B cell (primary cell): ENCODE measurements around the gene REN. TPM values are rescaled to one million over a fixed set of nuclear protein-coding genes. Genes with fewer than 3 reads are reported as not detected.

ENCODE experiments used
- ATAC-seq: fragments of 200-7000 bp; cut with Tn5 transposase; one replicate; pipeline ENCODE4 v1.10.0; 2021; ENCODE audit warnings: low read depth, mild to moderate bottlenecking, moderate number of reproducible peaks, moderate library complexity
- CTCF ChIA-PET: fragments of 350-600 bp; sonication (Branson Sonifier 250); formaldehyde crosslinking; loops from one replicate; lab custom pipeline; 2021; ENCODE audit warnings: antibody characterized with exemption, inconsistent platforms; lab: Charles Lee
- POLR2A ChIA-PET: fragments of 350-600 bp; sonication (Branson Sonifier 250); formaldehyde crosslinking; loops from one replicate; lab custom pipeline; 2021; ENCODE audit warnings: antibody characterized with exemption; lab: Charles Lee
- DNase-seq: peaks from one replicate; pipeline ENCODE4 v3.0.0; 2013
- H2AFZ ChIP-seq: 2 replicates; pipeline ENCODE4 v1.6.1; 2012; ENCODE audit warnings: mild to moderate bottlenecking, low read depth, low read length; ENCODE audit not compliant: insufficient read depth, poor library complexity, severe bottlenecking
- H3K27ac ChIP-seq, 2 donors: 1 replicate in 1 of 2; 2 replicates in 1 of 2; pipeline ENCODE4 v1.5.1; 2012 to 2013; ENCODE audit warnings: low read length in 2 of 2, mild to moderate bottlenecking in 2 of 2, moderate library complexity in 1 of 2
- H3K27me3 ChIP-seq, 4 experiments: fragments of 200-600 bp in 1 of 4; sonication (generic) in 1 of 4; replicated peaks in 1 of 4; 1 replicate in 2 of 4; 2 replicates in 2 of 4; pipeline versions ENCODE4 v1.6.1 to v1.7.0; 2013 to 2016; ENCODE audit warnings: low read length in 3 of 4, mild to moderate bottlenecking in 2 of 4, mixed read lengths in 1 of 4, moderate library complexity in 1 of 4; ENCODE audit not compliant: insufficient read depth in 4 of 4, control insufficient read depth in 3 of 4; ENCODE audit errors: control extremely low read depth in 1 of 4
- H3K36me3 ChIP-seq, 2 experiments: replicated peaks in 1 of 2; 1 replicate in 1 of 2; 2 replicates in 1 of 2; pipeline versions ENCODE4 v1.6.1 to v1.7.1; 2013; ENCODE audit warnings: low read length in 1 of 2; ENCODE audit not compliant: insufficient read depth in 2 of 2, control insufficient read depth in 1 of 2; ENCODE audit errors: control extremely low read depth in 1 of 2, extremely low read depth in 1 of 2
- H3K4me1 ChIP-seq, 2 donors: fragments of 200-600 bp in 1 of 2; sonication (generic) in 1 of 2; 1 replicate in 1 of 2; 2 replicates in 1 of 2; pipeline versions ENCODE4 v1.5.1 to v1.6.1; 2013 to 2017; ENCODE audit warnings: low read length in 2 of 2; ENCODE audit not compliant: control insufficient read depth in 2 of 2, insufficient read depth in 2 of 2
- H3K4me2 ChIP-seq: replicated peaks from 2 replicates; pipeline ENCODE3; 2012; ENCODE audit warnings: mild to moderate bottlenecking, low read depth, low read length; ENCODE audit not compliant: poor library complexity, severe bottlenecking
- H3K4me3 ChIP-seq, 5 experiments: fragments of 200-600 bp in 1 of 5; sonication (generic) in 1 of 5; 1 replicate in 3 of 5; 2 replicates in 2 of 5; pipeline versions ENCODE4 v1.5.1 to v1.7.0; 2011 to 2016; ENCODE audit warnings: low read length in 4 of 5, mild to moderate bottlenecking in 4 of 5, low read depth in 2 of 5, control low read depth in 1 of 5, moderate library complexity in 1 of 5; ENCODE audit not compliant: insufficient read depth in 1 of 5; ENCODE audit errors: control extremely low read depth in 1 of 5, extremely low read depth in 1 of 5
- H3K79me2 ChIP-seq: fragments of 200-600 bp; sonication (generic); one replicate; pipeline ENCODE4 v1.6.0; 2016; ENCODE audit warnings: low read length; ENCODE audit not compliant: control insufficient read depth, insufficient read depth
- H3K9ac ChIP-seq: fragments of 200-600 bp; sonication (generic); 2 replicates; pipeline ENCODE4 v1.6.1; 2017; ENCODE audit warnings: mild to moderate bottlenecking, low read length, moderate library complexity
- H3K9me3 ChIP-seq, 3 donors: one replicate each; pipeline versions ENCODE4 v1.6.1 to v1.7.1; 2013; ENCODE audit warnings: low read length in 2 of 3; ENCODE audit not compliant: control insufficient read depth in 2 of 3, insufficient read depth in 1 of 3; ENCODE audit errors: control extremely low read depth in 1 of 3
- H4K20me1 ChIP-seq: 2 replicates; pipeline ENCODE4 v1.6.0; 2012; ENCODE audit warnings: mild to moderate bottlenecking, low read length; ENCODE audit not compliant: insufficient read depth, control insufficient read depth, poor library complexity, severe bottlenecking
- H3K27ac Mint-ChIP-seq: one replicate; pipeline ENCODE4 v1.8.0; 2021; ENCODE audit warnings: mixed read lengths
- H3K27me3 Mint-ChIP-seq: one replicate; pipeline ENCODE4 v1.8.0; 2021; ENCODE audit warnings: mixed read lengths
- H3K4me1 Mint-ChIP-seq: one replicate; pipeline ENCODE4 v1.8.0; 2021; ENCODE audit warnings: mixed read lengths
- H3K4me3 Mint-ChIP-seq: one replicate; pipeline ENCODE4 v1.8.0; 2021; ENCODE audit warnings: mixed read lengths
- H3K9me3 Mint-ChIP-seq: one replicate; pipeline ENCODE4 v1.8.0; 2022; ENCODE audit warnings: mixed read lengths; ENCODE audit not compliant: insufficient read depth
- EZH2 ChIP-seq: IDR thresholded peaks from 2 replicates; pipeline ENCODE4 v1.6.1; 2012; ENCODE audit warnings: borderline replicate concordance, low read depth, mild to moderate bottlenecking, moderate library complexity, low read length; ENCODE audit not compliant: insufficient read depth, poor library complexity, severe bottlenecking
- WGBS: methylation state at CpG from one replicate; pipeline ENCODE4 v1.1.5; 2013; ENCODE audit warnings: missing lambda C conversion rate; ENCODE audit not compliant: insufficient coverage; 5-methylcytosine and 5-hydroxymethylcytosine counted together
- intact Hi-C: fragments of 100-400 bp; cut with micrococcal nuclease; formaldehyde crosslinking; loops from one replicate; pipeline ENCODE4 v1.10.0; 2022
- polyA plus RNA-seq: library from polyadenylated mRNA; depleted of rRNA; stranded (reverse); fragments of >200 nt; gene quantifications from 2 replicates; pipeline ENCODE4 v1.2.3, GENCODE V29; 2012
- total RNA-seq, 2 donors: library from RNA; stranded (reverse); fragments of 120-200 nt in 1 of 2; gene quantifications; 1 replicate in 1 of 2; 2 replicates in 1 of 2; pipeline versions ENCODE4 v1.2.3 to v1.2.4, GENCODE V29; 2013 to 2022
- TF ChIP-seq, protein P1 (sequence below): fragments of 200-600 bp; IDR thresholded peaks from one replicate; pipeline ENCODE4 v1.8.0; 2022; ENCODE audit warnings: antibody characterized with exemption, mild to moderate bottlenecking

REN gene
- total and polyA plus RNA-seq, 2 donors (not counting 1 experiment from before 2014, with no cell fraction given): not detected

DNA sequence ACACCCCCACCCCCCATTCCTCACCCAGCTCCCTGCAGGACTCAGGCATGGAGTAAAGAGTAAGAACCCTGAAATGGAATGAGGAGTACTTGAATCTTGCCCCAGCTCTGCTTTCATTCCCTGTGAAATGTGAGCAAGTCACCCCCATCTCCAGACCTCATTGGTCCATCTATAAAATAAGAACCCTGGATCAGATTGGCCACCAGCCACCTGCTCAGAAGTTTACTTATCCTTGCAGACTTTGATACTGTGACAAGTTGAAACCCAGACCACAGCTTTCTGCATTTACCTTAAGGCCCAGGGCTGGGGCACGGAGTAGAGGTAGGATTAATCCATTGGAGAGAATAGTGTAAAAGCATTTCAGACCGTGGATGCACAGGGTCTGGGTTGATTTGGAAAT, 27.9 kb upstream of the REN start:
- H2AFZ ChIP-seq: no peak overlapping the region
- ChIA-PET CTCF (interaction anchor here (0.6 kb wide), 1 partner anchor 172 kb away, joined by 3 read pairs; no protein-coding TSS in a partner anchor), POLR2A (no interaction called here)
- peaks cover 9 to 13% of the 10 kb centered on the region in 2 donors for H3K4me1 ChIP-seq
- no peak overlapping the region for H3K27ac Mint-ChIP-seq
- peaks cover 0 to 27% (median 9%) of the 10 kb centered on the region in 4 experiments for H3K27me3 ChIP-seq
- no peak overlapping the region for H3K4me3 Mint-ChIP-seq
- H3K4me3 ChIP-seq: no peak overlapping the region
- H3K9me3 Mint-ChIP-seq: no peaks in the 10 kb centered on the region
- TF ChIP-seq, protein P1, sequence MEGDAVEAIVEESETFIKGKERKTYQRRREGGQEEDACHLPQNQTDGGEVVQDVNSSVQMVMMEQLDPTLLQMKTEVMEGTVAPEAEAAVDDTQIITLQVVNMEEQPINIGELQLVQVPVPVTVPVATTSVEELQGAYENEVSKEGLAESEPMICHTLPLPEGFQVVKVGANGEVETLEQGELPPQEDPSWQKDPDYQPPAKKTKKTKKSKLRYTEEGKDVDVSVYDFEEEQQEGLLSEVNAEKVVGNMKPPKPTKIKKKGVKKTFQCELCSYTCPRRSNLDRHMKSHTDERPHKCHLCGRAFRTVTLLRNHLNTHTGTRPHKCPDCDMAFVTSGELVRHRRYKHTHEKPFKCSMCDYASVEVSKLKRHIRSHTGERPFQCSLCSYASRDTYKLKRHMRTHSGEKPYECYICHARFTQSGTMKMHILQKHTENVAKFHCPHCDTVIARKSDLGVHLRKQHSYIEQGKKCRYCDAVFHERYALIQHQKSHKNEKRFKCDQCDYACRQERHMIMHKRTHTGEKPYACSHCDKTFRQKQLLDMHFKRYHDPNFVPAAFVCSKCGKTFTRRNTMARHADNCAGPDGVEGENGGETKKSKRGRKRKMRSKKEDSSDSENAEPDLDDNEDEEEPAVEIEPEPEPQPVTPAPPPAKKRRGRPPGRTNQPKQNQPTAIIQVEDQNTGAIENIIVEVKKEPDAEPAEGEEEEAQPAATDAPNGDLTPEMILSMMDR: no peak
- TF ChIP-seq EZH2: no peak
- H3K4me1 Mint-ChIP-seq: peaks cover 13% of the 10 kb centered on the region
- peaks cover 42% of the 10 kb centered on the region for H3K27me3 Mint-ChIP-seq
- no peaks in the 10 kb centered on the region for H3K79me2 ChIP-seq
- ATAC-seq: no peak
- H3K9ac ChIP-seq: no peak overlapping the region
- no peaks in the 10 kb centered on the region for H4K20me1 ChIP-seq
- no peak for DNase-seq
- H3K9me3 ChIP-seq: no peaks in the 10 kb centered on the region
- no peaks in the 10 kb centered on the region for H3K36me3 ChIP-seq
- WGBS: 79% methylated on average over 2 of the region's 2 CpGs
- H3K4me2 ChIP-seq: no peak overlapping the region
- H3K27ac ChIP-seq: no peak overlapping the region
- intact Hi-C loops: no loop called here

DNA sequence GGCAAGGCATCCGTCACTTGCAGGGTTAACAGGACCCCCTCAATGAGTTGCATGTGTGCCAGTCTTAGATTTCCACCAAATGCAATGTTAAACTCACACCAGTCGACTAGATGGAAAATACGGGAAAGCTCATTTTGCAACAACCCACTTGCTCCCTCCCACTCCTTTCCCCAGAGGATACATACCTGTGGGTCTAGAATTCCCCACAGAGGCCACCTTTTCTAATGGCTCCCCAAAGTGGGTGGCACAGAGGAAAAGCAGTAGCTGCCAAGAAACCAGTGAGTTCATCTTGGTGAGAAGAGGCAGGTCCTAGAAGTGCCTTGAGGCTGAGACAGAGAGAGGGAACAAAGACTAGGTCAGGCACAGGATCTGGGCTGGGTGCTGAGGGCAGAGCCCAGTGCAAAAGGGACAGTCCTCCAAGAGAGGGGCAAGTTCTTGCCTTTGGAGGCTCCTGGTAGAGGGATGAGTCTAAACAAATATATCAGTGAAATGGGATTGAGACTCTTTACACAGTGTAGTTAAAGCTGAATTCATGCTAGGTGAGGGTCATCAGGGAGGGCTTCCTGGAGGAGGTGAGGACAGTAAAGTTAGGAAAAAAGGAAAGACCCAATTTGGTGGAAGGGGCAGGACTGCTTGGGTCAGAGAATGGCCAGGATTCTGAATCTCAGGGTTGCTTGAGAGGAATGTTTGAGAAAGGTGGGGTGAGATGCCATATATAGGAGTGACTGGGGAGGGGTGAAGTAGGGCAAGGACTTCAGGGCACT, 26.6 kb upstream of the REN start:
- ChIA-PET CTCF (interaction anchor here (0.6 kb wide), 1 partner anchor 14 kb away, joined by 3 read pairs; no protein-coding TSS in a partner anchor), POLR2A (no interaction called here)
- no peaks in the 10 kb centered on the region for H3K9me3 Mint-ChIP-seq
- peaks cover 48% of the 10 kb centered on the region for H3K27me3 Mint-ChIP-seq
- TF ChIP-seq, protein P1: no peak
- TF ChIP-seq EZH2: no peak
- Histone ChIP-seq H3K27me3 (peaks cover 0 to 40% (median 12%) of the 10 kb centered on the region in 4 experiments), H2AFZ (no peak overlapping the region), H3K4me1 (peaks cover 12 to 14% of the 10 kb centered on the region in 2 donors), H3K9ac (no peak overlapping the region), H3K36me3 (no peaks in the 10 kb centered on the region), H3K4me2 (no peak overlapping the region), H3K27ac (no peak overlapping the region), H3K79me2 (no peaks in the 10 kb centered on the region), H4K20me1 (no peaks in the 10 kb centered on the region), H3K9me3 (no peaks in the 10 kb centered on the region), H3K4me3 (no peak overlapping the region)
- intact Hi-C loops: no loop called here
- no peak for ATAC-seq
- no peak overlapping the region for H3K27ac Mint-ChIP-seq
- no peak overlapping the region for H3K4me3 Mint-ChIP-seq
- DNase-seq: no peak
- whole genome bisulfite sequencing: 80% methylated on average over 3 of the region's 3 CpGs
- peaks cover 13% of the 10 kb centered on the region for H3K4me1 Mint-ChIP-seq
